HEK293 (cell line): ENCODE data around the gene FRMPD4.

ENCODE experiments used
- GLI4 ChIP-seq: fragments of 450-650 bp; formaldehyde crosslinking; IDR thresholded peaks from 2 replicates; pipeline ENCODE4 v1.5.1; 2016; ENCODE audit warnings: missing biosample characterization, missing genetic modification characterization
- MYNN ChIP-seq: fragments of 450-650 bp; formaldehyde crosslinking; IDR thresholded peaks from 2 replicates; pipeline ENCODE4 v1.5.1; 2016; ENCODE audit warnings: missing biosample characterization, missing genetic modification characterization, borderline replicate concordance
- YY1 ChIP-seq: fragments of 450-650 bp; formaldehyde crosslinking; IDR thresholded peaks from 2 replicates; pipeline ENCODE4 v1.5.1; 2018; ENCODE audit warnings: missing biosample characterization, missing genetic modification characterization
- ZNF140 ChIP-seq: fragments of 450-650 bp; formaldehyde crosslinking; IDR thresholded peaks from 2 replicates; pipeline ENCODE4 v1.5.1; 2016; ENCODE audit warnings: missing biosample characterization, missing genetic modification characterization
- ZNF211 ChIP-seq: fragments of 450-650 bp; formaldehyde crosslinking; IDR thresholded peaks from 2 replicates; pipeline ENCODE4 v1.5.1; 2016; ENCODE audit warnings: low read depth, missing biosample characterization, missing genetic modification characterization
- ZNF223 ChIP-seq: fragments of 450-650 bp; formaldehyde crosslinking; IDR thresholded peaks from 2 replicates; pipeline ENCODE4 v1.5.1; 2016; ENCODE audit warnings: missing biosample characterization, missing genetic modification characterization
- ZNF274 ChIP-seq, 2 experiments: fragments of 200-500 bp in 1 of 2; fragments of 450-650 bp in 1 of 2; sonication (Bioruptor generic) in 1 of 2; formaldehyde crosslinking in 1 of 2; IDR thresholded peaks; 2 replicates each; pipeline versions ENCODE4 v1.5.1 to v1.6.1; 2014 to 2016; ENCODE audit warnings: borderline replicate concordance in 1 of 2, inconsistent platforms in 1 of 2, low read length in 1 of 2, missing biosample characterization in 1 of 2, missing genetic modification characterization in 1 of 2
- ZNF37A ChIP-seq: fragments of 450-650 bp; IDR thresholded peaks from 2 replicates; pipeline ENCODE4 v1.5.1; 2018; ENCODE audit warnings: missing biosample characterization, missing genetic modification characterization
- ZNF514 ChIP-seq: fragments of 450-650 bp; formaldehyde crosslinking; IDR thresholded peaks from 2 replicates; pipeline ENCODE4 v1.5.1; 2016; ENCODE audit warnings: missing biosample characterization, missing genetic modification characterization
- TF ChIP-seq, protein P1 (sequence below): sonication (generic); formaldehyde crosslinking; IDR thresholded peaks from 2 replicates; pipeline ENCODE4 v1.8.1; 2022; ENCODE audit warnings: mild to moderate bottlenecking, moderate library complexity, missing genetic modification reagents
- TF ChIP-seq, protein P2 (sequence below): fragments of 450-650 bp; formaldehyde crosslinking; IDR thresholded peaks from 2 replicates; pipeline ENCODE4 v1.5.1; 2016; ENCODE audit warnings: missing biosample characterization, missing genetic modification characterization
- TF ChIP-seq, protein P3 (sequence below): fragments of 450-650 bp; formaldehyde crosslinking; IDR thresholded peaks from 2 replicates; pipeline ENCODE4 v1.5.1; 2016; ENCODE audit warnings: missing biosample characterization, missing genetic modification characterization, low read depth

DNA sequence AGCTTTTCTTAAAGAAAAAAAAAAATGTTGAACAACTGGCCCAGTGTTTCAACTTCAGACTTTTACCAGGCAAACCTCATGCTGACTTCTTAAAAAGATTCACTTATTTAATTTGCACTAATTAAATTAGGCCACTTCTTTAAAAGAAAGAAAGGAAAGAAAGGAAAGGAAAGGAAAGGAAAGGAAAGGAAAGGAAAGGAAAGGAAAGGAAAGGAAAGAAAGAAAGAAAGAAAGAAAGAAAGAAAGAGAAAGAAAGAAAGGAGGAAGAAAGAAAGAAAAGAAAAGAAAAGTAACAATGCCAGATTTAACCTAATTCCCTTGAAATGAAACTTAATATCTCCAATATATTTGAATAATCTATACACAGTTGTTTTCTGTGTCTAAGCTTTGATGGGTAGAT is 581.6 kb downstream of the FRMPD4 start:
- TF ChIP-seq, protein P1, sequence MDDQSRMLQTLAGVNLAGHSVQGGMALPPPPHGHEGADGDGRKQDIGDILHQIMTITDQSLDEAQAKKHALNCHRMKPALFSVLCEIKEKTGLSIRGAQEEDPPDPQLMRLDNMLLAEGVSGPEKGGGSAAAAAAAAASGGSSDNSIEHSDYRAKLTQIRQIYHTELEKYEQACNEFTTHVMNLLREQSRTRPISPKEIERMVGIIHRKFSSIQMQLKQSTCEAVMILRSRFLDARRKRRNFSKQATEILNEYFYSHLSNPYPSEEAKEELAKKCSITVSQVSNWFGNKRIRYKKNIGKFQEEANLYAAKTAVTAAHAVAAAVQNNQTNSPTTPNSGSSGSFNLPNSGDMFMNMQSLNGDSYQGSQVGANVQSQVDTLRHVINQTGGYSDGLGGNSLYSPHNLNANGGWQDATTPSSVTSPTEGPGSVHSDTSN (CRISPR knock-in tag): no peak
- no peak for TF ChIP-seq YY1
- TF ChIP-seq ZNF140 (tag by site-specific recombination): no peak
- no peak for TF ChIP-seq MYNN
- no peak for TF ChIP-seq ZNF211 (tag by site-specific recombination)
- TF ChIP-seq ZNF223: no peak
- TF ChIP-seq, protein P2, sequence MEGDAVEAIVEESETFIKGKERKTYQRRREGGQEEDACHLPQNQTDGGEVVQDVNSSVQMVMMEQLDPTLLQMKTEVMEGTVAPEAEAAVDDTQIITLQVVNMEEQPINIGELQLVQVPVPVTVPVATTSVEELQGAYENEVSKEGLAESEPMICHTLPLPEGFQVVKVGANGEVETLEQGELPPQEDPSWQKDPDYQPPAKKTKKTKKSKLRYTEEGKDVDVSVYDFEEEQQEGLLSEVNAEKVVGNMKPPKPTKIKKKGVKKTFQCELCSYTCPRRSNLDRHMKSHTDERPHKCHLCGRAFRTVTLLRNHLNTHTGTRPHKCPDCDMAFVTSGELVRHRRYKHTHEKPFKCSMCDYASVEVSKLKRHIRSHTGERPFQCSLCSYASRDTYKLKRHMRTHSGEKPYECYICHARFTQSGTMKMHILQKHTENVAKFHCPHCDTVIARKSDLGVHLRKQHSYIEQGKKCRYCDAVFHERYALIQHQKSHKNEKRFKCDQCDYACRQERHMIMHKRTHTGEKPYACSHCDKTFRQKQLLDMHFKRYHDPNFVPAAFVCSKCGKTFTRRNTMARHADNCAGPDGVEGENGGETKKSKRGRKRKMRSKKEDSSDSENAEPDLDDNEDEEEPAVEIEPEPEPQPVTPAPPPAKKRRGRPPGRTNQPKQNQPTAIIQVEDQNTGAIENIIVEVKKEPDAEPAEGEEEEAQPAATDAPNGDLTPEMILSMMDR (tag by site-specific recombination): no peak
- no peak for TF ChIP-seq ZNF37A (tag by site-specific recombination)
- TF ChIP-seq, protein P3, sequence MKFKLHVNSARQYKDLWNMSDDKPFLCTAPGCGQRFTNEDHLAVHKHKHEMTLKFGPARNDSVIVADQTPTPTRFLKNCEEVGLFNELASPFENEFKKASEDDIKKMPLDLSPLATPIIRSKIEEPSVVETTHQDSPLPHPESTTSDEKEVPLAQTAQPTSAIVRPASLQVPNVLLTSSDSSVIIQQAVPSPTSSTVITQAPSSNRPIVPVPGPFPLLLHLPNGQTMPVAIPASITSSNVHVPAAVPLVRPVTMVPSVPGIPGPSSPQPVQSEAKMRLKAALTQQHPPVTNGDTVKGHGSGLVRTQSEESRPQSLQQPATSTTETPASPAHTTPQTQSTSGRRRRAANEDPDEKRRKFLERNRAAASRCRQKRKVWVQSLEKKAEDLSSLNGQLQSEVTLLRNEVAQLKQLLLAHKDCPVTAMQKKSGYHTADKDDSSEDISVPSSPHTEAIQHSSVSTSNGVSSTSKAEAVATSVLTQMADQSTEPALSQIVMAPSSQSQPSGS (tag by site-specific recombination): no peak
- TF ChIP-seq GLI4 (tag by site-specific recombination): no peak
- TF ChIP-seq ZNF274 (IDR thresholded peaks at IDR 0.05; ENCODE audit: low read length): no peak
- no peak for TF ChIP-seq ZNF274 (tag by site-specific recombination; IDR thresholded peaks at IDR 0.05; ENCODE audit: borderline replicate concordance)
- no peak for TF ChIP-seq ZNF514 (tag by site-specific recombination)
